Progenitor cell of endocrine pancreas (in vitro differentiated cells): Measurements from ENCODE around the gene IGFBP7. TPM values are rescaled to one million over a fixed set of nuclear protein-coding genes. Genes with fewer than 3 reads are reported as not detected.
A peak's percentile ranks its signal among the peaks of the same experiment; 100 is the strongest.

Experiments used
- DNase-seq: peaks from one replicate; pipeline ENCODE4 v3.0.0; 2021; ENCODE audit warnings: low spot score; ENCODE audit not compliant: unreplicated experiment
- H3K27ac Mint-ChIP-seq: 2 replicates; pipeline ENCODE4 v1.8.0; 2021; ENCODE audit warnings: mild to moderate bottlenecking, moderate library complexity, mixed read lengths
- H3K27me3 Mint-ChIP-seq: 2 replicates; pipeline ENCODE4 v1.8.0; 2021; ENCODE audit warnings: mixed read lengths
- H3K36me3 Mint-ChIP-seq: 2 replicates; pipeline ENCODE4 v1.8.0; 2022; ENCODE audit warnings: mixed read lengths; ENCODE audit not compliant: insufficient read depth
- H3K4me1 Mint-ChIP-seq: 2 replicates; pipeline ENCODE4 v1.8.0; 2021; ENCODE audit warnings: low read depth, mixed read lengths
- H3K4me3 Mint-ChIP-seq: 2 replicates; pipeline ENCODE4 v1.8.0; 2021; ENCODE audit warnings: low read depth, mild to moderate bottlenecking, moderate library complexity, mixed read lengths
- H3K9me3 Mint-ChIP-seq: 2 replicates; pipeline ENCODE4 v1.8.0; 2021; ENCODE audit warnings: low read depth, mixed read lengths
- CTCF ChIP-seq: fragments of 200-600 bp; sonication (generic); IDR thresholded peaks from one replicate; pipeline ENCODE4 v1.5.0; 2021; ENCODE audit warnings: antibody characterized with exemption, mild to moderate bottlenecking; ENCODE audit not compliant: unreplicated experiment
- long read RNA-seq: library from polyadenylated mRNA; unstranded; transcript quantifications from one replicate; pipeline ENCODE4 v2.0.0, GENCODE V29; 2020
- total RNA-seq: library from RNA; stranded (reverse); gene quantifications from 2 replicates; pipeline ENCODE4 v1.2.1, GENCODE V29; 2021

IGFBP7 gene
- total RNA-seq: 8.4 and 12.3 TPM in 2 replicates
- long read RNA-seq: 0 reads

- H3K4me1 Mint-ChIP-seq: peaks cover 8% of the 10 kb centered on the region
- TF ChIP-seq CTCF: peak; percentile 7
- peaks cover 68% of the 10 kb centered on the region for H3K27me3 Mint-ChIP-seq
- H3K9me3 Mint-ChIP-seq: no peaks in the 10 kb centered on the region
- peak within 1 kb of the TSS; percentile 83 for H3K4me3 Mint-ChIP-seq
- DNase-seq: peak; percentile 28
- peak within 1 kb of the TSS; percentile 73 for H3K27ac Mint-ChIP-seq
- H3K36me3 Mint-ChIP-seq: no peaks in the 10 kb centered on the region
These were observed at the start of gene IGFBP7 for GRCh38 chr4:57109847-57110639. Gene IGFBP7, minus strand, starts transcription at chr4:57110385. Its CDS starts 34 bp downstream, at chr4:57110351.

- Mint-ChIP-seq H3K4me1 (peaks cover 9% of the 10 kb centered on the region), H3K27me3 (peaks cover 35% of the 10 kb centered on the region)
- TF ChIP-seq CTCF: no peak
These were observed 49.7 kb upstream of the IGFBP7 start for GRCh38 chr4:57159866-57160265.

GRCh38 chr4:57158762-57159161, 48.6 kb upstream of the IGFBP7 start:
- Mint-ChIP-seq H3K4me1 (peaks cover 10% of the 10 kb centered on the region), H3K4me3 (no peak overlapping the region), H3K27me3 (peaks cover 27% of the 10 kb centered on the region), H3K9me3 (no peaks in the 10 kb centered on the region), H3K27ac (no peak overlapping the region), H3K36me3 (peaks cover 4% of the 10 kb centered on the region)
- no peak for TF ChIP-seq CTCF
- no peak for DNase-seq

More at GRCh38 chr4:57159866-57160265, 49.7 kb upstream of the IGFBP7 start:
- Mint-ChIP-seq H3K9me3 (no peaks in the 10 kb centered on the region), H3K36me3 (peaks cover 4% of the 10 kb centered on the region), H3K27ac (no peak overlapping the region), H3K4me3 (no peak overlapping the region)
- no peak for DNase-seq

GRCh38 chr4:57158221-57158620, 48.0 kb upstream of the IGFBP7 start:
- no peak for DNase-seq
- Mint-ChIP-seq H3K4me1 (peaks cover 16% of the 10 kb centered on the region), H3K9me3 (no peaks in the 10 kb centered on the region), H3K27me3 (peaks cover 27% of the 10 kb centered on the region), H3K4me3 (no peak overlapping the region), H3K36me3 (peaks cover 4% of the 10 kb centered on the region), H3K27ac (no peak overlapping the region)
- peak; percentile 19 for TF ChIP-seq CTCF

- Mint-ChIP-seq H3K4me1 (peaks cover 18% of the 10 kb centered on the region), H3K9me3 (no peaks in the 10 kb centered on the region), H3K36me3 (peaks cover 4% of the 10 kb centered on the region)
These were observed 47.5 kb upstream of the IGFBP7 start for GRCh38 chr4:57157596-57158137.

More at GRCh38 chr4:57157596-57158137, 47.5 kb upstream of the IGFBP7 start:
- TF ChIP-seq CTCF: no peak
- no peak overlapping the region for H3K27ac Mint-ChIP-seq
- H3K4me3 Mint-ChIP-seq: no peak overlapping the region
- no peak for DNase-seq
- peaks cover 27% of the 10 kb centered on the region for H3K27me3 Mint-ChIP-seq
